Lung (tissue), 12 donors: Measurements from ENCODE around the gene NKAIN4. TPM values are rescaled to one million over a fixed set of nuclear protein-coding genes. Genes with fewer than 3 reads are reported as not detected.

ENCODE experiments used
- ATAC-seq: fragments of 200-7000 bp; cut with Tn5 transposase; one replicate; pipeline ENCODE4 v1.9.1; 2020; ENCODE audit warnings: moderate number of reproducible peaks; ENCODE audit not compliant: insufficient read depth, low FRiP score
- DNase-seq, 3 donors: peaks; one replicate each; pipeline ENCODE4 v3.0.0-alpha.2; 2013 to 2017
- H3K27ac ChIP-seq, 2 donors: one replicate each; pipeline ENCODE4 v1.5.1; 2013; ENCODE audit warnings: mild to moderate bottlenecking in 2 of 2, moderate library complexity in 2 of 2, control low read depth in 1 of 2, inconsistent platforms in 1 of 2, low read depth in 1 of 2, low read length in 1 of 2
- H3K27me3 ChIP-seq, 3 donors: one replicate each; pipeline ENCODE4 v1.5.1; 2013; ENCODE audit warnings: low read length in 2 of 3; ENCODE audit not compliant: control insufficient read depth in 3 of 3, insufficient read depth in 3 of 3
- H3K36me3 ChIP-seq, 4 donors: one replicate each; pipeline ENCODE4 v1.5.1; 2013; ENCODE audit warnings: low read length in 4 of 4, mild to moderate bottlenecking in 1 of 4, moderate library complexity in 1 of 4; ENCODE audit not compliant: control insufficient read depth in 4 of 4, insufficient read depth in 4 of 4
- H3K4me1 ChIP-seq, 5 donors: one replicate each; pipeline ENCODE4 v1.5.1; 2013; ENCODE audit warnings: low read length in 5 of 5, mild to moderate bottlenecking in 2 of 5, moderate library complexity in 1 of 5; ENCODE audit not compliant: control insufficient read depth in 5 of 5, insufficient read depth in 5 of 5
- H3K4me3 ChIP-seq: one replicate; pipeline ENCODE4 v1.5.1; 2013; ENCODE audit warnings: mild to moderate bottlenecking, control low read depth, moderate library complexity
- H3K9ac ChIP-seq, 2 donors: one replicate each; pipeline ENCODE4 v1.5.1; 2013; ENCODE audit warnings: low read length in 2 of 2, control low read depth in 1 of 2; ENCODE audit not compliant: insufficient read depth in 1 of 2
- H3K9me3 ChIP-seq, 4 donors: one replicate each; pipeline ENCODE4 v1.5.1; 2013; ENCODE audit warnings: low read length in 3 of 4, mild to moderate bottlenecking in 1 of 4, moderate library complexity in 1 of 4; ENCODE audit not compliant: control insufficient read depth in 4 of 4, insufficient read depth in 3 of 4
- CTCF ChIP-seq: IDR thresholded peaks from 2 replicates; pipeline ENCODE4 v1.5.1; 2012; ENCODE audit warnings: mild to moderate bottlenecking; ENCODE audit errors: control extremely low read depth, extremely low read depth
- WGBS, 2 donors: extraction: QIAGEN DNeasy Blood & Tissue Kit; methylation state at CpG; one replicate each; pipeline ENCODE4 v1.1.7; 2013; 5-methylcytosine and 5-hydroxymethylcytosine counted together
- polyA plus RNA-seq, 2 donors: library from polyadenylated mRNA; stranded (reverse); fragments of 200-250 nt; gene quantifications; one replicate each; pipeline ENCODE4 v1.2.1, GENCODE V29; 2013
- total RNA-seq, 2 donors: library from RNA; depleted of rRNA in 1 of 2; stranded (reverse); fragments of >200 nt in 1 of 2; gene quantifications; one replicate each; pipeline ENCODE4 v1.2.1, GENCODE V29; 2014 to 2021
- donor health status: control.
- donor health status: control.
- donor health status: Bipolar disorder and iron deficiency.
- donor health status: healthy.
- donor health status: DM: yes; HTN: yes; CAD: no.

Gene NKAIN4
- total and polyA plus RNA-seq, 4 donors = 0.10 to 1.7 TPM; not detected in 2

GRCh38 chr20:63275825-63276224 is 21.6 kb upstream of the NKAIN4 start:
- H3K4me1 ChIP-seq = peaks cover 0 to 26% (median 7%) of the 10 kb centered on the region in 5 donors
- no peaks in the 10 kb centered on the region for H3K27me3 ChIP-seq
- no peak overlapping the region for H3K4me3 ChIP-seq
- H3K36me3 ChIP-seq = peaks cover 0 to 46% (median 1%) of the 10 kb centered on the region in 4 donors
- no peak overlapping the region for H3K27ac ChIP-seq
- H3K9ac ChIP-seq = no peak overlapping the region
- ATAC-seq (no peak), DNase-seq (no peak)
- WGBS, 2 donors = 94 to 95% methylated on average over 18 of the region's 18 CpGs
- TF ChIP-seq CTCF = no peak
- no peaks in the 10 kb centered on the region for H3K9me3 ChIP-seq

- no peak for DNase-seq
- peaks cover 0 to 30% (median 7%) of the 10 kb centered on the region in 5 donors for H3K4me1 ChIP-seq
- H3K9ac ChIP-seq = no peak overlapping the region
- H3K4me3 ChIP-seq = no peak overlapping the region
- peaks cover 0 to 37% (median 1%) of the 10 kb centered on the region in 4 donors for H3K36me3 ChIP-seq
- no peaks in the 10 kb centered on the region for H3K9me3 ChIP-seq
- WGBS, 2 donors = 83 to 89% methylated on average over 17 of the region's 17 CpGs
- no peak for TF ChIP-seq CTCF
- no peaks in the 10 kb centered on the region for H3K27me3 ChIP-seq
- ATAC-seq = no peak
- H3K27ac ChIP-seq = no peak overlapping the region
These were observed 20.3 kb upstream of the NKAIN4 start for GRCh38 chr20:63274381-63275228.

- no peak for DNase-seq
- H3K4me1 ChIP-seq = peaks cover 0 to 37% (median 10%) of the 10 kb centered on the region in 5 donors
- peak overlapping the region; percentile 18 for H3K4me3 ChIP-seq
- 40 to 52% methylated on average over 20 of the region's 20 CpGs for WGBS, 2 donors
- H3K27ac ChIP-seq = no peak overlapping the region
- no peaks in the 10 kb centered on the region for H3K9me3 ChIP-seq
- H3K9ac ChIP-seq = peak overlapping the region; percentile 31 to 63
- TF ChIP-seq CTCF = no peak
- peaks cover 0 to 31% (median 1%) of the 10 kb centered on the region in 4 donors for H3K36me3 ChIP-seq
- no peaks in the 10 kb centered on the region for H3K27me3 ChIP-seq
- no peak for ATAC-seq
These were observed 19.5 kb upstream of the NKAIN4 start for GRCh38 chr20:63273635-63274380.
